ENCODE data around the gene CRYBA4. TPM values are rescaled to one million over a fixed set of nuclear protein-coding genes. Genes with fewer than 3 reads are reported as not detected.

CRYBA4 gene
- total RNA-seq: not detected in 2 replicates

DNA sequence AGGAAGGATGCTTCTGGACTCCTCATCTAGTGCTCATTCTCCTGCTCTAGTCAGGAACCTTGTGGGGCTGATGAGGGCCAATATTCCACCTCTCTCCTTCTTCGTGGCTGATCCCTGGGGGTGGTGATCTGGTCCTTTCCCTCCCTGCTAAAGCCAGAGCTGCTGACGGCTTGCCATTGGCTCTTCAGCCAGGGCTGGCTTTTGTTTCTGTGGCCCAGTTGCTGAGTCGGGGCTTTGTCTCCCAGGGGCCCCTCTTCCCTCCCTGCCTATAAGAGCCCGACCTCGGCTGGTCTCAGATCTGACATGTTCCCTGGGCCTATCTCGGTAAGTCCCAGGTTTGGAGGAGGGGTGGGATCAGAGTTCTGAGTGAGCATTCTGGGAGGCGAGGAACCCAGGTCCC lies at the start of gene CRYBA4:
Gene CRYBA4 (plus strand): TSS at position 301 of the 400 bp plus-strand sequence. CDS start 634 bp downstream, outside the sequence.
- DNase-seq (ENCODE audit: low read depth): no peak

DNA sequence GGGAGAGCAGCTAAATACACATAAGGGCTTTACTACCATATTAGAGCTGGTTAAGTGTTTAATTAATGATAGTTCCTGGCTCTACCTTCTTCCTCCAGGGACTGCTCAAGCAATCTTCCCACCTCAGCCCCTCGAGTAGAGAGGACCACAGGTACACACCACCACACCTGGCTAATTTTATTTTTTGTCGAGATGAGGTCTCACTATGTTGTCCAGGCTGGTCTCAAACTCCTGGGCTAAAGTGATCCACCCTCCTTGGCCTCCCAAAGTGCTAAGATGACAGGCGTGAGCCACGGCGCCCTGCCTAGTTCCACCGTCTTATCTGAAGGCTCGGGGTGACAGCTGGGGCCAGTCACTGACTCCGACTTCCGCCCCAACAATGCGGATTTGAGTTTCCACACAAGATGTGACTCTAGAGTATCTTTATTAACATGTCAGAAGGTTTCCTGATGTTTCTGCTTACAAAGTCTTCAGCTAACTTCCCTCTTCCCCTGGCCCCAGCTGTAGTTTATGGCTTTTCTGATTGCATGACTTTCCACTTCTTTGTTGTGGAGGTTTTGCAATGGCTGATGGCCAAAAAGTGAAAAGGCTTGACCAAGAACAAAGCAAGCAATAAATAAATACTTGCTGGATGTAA lies 48.6 kb upstream of the CRYBA4 start:
- DNase-seq (ENCODE audit: low read depth): peak; percentile 55

DNA sequence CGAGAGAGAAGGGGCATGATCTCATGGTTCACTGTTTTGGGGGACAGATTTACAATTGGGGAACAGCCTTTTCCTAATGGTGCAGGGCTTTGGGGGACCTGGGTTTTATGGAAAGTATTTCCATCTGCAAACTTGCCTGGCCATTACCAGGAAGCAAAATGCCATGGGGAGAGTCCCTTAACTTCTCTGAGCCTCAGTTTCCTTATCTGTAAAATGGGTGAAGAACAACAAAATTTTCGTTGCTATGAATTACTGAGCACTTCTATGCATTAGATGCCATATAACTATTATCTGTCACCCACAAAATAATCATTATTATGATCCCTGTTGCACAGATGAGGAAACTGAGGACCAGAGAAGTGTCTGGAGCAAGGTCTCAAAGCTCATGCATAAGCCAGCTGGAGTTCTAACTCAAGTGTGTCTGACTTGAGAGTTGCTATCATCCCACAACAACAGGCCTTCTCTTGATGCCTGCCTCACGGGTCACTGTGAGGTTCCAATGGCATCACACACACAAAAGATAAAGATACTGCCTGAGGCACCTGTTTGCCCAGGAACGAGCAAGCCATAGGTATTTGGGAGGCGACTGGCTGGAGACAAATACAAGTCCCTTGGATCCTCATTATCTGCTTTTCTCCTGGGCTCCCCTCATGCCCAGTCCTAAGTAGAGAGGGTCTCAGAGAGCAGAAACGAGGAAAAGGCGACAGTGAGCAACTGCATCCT lies 47.6 kb upstream of the CRYBA4 start:
- no peak for DNase-seq (ENCODE audit: low read depth)

DNA sequence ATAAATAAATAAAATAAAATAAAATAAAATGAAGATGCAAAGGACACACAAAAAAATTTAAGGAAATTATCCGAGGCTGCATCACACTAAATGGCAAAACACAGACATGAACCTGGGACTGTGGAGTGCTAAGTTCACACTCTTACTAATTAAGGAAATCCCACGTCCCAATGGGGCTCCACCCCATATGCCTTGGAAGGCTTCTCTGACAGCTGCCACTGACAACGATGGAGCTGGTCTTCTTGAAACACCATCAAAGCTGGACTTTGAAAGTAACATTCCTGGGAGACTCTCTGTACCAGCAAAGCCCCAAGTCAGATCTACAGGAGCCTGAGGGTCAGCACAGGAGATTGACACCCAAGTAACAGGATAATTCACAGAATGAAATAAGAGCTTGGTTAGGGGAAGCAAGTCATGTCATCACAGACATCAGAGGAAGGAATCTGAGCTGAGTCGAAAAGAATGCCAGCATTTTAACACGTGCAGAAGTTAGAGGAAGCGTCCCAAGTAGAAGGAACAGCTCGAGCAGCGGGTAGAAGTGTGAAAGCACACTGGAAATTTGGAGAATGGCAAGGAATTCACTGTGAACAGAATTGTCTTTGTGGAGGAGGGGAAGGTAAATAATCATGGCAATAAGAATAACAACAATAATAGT lies 45.6 kb upstream of the CRYBA4 start:
- DNase-seq (ENCODE audit: low read depth): no peak

DNA sequence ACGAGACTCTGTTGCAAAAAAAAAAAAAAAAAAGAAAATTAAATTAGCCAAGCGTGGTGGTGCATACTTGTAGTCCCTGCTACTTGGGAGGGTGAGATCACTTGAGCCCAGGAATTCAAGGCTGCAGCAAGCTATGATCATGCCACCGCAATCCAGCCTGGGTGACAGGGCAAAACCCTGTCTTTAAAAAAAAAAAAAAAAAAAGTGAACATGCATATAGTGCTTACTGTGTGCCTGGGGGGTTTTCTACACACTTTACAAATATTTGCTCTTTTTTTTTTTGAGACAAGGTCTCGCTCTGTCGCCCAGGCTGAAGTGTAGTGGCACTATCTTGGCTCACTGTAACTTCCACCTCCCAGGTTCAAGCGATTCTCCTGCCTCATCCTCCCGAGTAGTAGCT lies 44.7 kb upstream of the CRYBA4 start:
- DNase-seq (ENCODE audit: low read depth): no peak

DNA sequence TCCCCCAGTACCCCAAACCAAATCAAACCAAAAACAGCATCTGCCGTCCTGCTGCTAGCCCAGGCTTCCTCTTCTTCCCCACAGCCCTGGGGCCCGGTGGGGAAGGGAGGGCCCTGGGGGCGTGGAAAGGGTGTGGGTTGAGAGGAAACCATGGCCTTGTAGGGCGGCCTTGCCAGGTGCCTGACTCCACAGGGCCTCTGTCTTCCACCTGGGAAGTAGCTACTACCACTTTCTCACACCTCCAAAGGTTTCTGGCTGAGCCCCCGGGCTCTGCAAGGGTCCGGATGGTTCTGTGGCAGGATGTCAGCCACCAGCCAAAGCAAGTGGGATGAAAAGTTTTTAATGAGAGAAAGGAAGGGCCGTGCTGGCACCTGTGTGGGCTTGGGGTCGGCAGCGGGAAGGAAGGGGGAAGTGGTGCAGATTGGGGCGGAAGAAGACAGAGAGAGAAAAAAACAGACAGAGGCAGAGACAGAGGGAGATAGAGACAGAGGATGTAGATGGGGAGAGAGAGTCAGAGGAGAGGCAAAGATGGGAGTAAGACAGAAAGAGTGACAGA lies 42.4 kb upstream of the CRYBA4 start:
- no peak for DNase-seq (ENCODE audit: low read depth)

DNA sequence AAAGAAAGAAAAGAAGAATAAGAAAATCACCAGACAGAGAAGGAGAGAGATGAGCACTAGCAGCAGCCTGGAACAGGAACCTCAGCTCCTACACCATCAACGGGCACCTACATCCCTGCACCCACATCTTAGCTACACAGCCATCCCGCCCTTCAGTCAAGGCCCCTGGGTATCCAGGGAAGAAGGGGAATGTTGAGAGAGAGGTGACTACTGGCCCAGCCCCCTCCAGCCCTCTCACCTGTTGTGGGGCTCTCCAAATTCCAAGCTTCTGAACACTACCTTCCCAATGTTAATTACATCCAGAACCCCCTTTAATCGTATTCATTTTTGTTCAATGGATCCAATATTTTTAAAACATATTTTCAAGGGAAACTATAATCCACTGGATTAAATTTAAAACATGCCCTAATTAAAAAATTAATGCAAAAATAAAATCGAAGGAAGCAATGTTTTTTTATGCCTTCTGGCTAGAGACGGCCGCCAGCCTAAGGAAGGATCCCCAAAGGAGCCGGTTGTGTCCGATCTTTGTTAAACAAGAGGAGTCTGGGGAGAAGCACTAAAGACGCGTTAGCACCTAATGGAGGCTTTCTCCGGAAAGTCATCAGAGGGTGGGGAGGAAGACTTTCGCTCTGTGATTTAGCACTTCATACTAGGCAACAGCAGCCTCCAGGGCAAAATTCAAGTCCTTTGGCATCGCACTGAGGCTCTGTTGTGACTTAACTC lies 41.4 kb upstream of the CRYBA4 start:
- no peak for DNase-seq (ENCODE audit: low read depth)

DNA sequence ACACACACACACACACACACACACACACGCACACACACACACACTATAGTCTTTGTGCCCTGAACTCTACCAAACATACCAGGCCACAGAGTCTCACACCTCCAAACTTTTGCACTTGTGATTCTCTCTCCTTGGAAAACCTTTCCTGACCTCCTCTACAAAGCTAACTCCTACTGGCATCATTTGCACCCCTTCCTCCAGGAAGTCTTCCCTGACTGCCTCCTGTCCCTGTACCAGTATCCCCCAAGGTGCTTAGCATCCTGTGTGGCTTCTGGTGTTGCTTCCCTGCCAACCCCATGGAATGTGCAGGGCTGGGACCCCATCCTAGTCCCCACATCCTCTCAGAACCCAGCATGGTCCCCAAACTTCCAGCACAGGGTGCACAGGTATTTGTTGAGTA lies 40.7 kb upstream of the CRYBA4 start:
- no peak for DNase-seq (ENCODE audit: low read depth)

DNA sequence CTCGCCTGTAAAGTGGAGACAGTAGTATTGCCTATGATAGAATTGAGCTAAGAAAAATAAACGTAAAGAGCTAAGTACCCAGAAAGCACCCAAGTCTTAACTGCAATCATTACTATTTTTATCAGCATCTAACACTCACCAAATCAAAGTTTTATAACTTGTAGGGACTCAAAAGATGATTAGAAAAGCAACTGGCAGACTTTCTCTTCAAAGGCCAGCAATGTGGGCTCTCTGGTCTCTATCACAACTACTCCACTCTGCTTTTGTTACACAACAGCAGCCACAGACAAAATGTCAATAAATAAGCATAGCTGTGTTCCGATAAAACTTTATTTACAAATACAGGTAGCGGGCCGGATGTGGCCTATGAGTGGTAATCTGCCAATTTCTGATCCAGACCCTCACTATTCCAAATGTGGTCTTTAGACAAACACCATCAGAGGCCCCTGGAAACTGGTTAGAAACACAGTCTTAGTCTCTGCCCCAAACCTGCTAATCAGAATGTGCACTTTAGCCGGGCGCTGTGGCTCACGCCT lies 40.1 kb upstream of the CRYBA4 start:
- no peak for DNase-seq (ENCODE audit: low read depth)

DNA sequence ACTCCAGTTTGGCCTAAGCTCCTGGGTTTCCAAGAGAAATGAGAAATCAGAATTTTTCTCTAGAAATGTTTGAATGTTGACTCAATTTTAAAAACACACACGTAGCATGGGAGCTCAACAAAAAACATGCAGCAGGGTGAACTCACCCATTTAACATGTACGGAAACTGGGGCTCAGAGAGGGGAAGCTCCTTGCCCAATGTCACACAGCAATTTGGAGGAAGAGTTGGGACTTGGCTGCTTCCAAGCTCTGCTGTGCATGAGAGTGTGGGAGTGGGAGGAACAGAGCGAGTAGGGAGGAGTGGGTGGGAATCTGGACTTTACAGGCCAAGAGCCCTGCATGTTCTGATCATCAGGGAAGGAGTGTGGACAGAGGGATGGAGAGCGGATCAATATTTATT lies 37.8 kb upstream of the CRYBA4 start:
- DNase-seq (ENCODE audit: low read depth): no peak

DNA sequence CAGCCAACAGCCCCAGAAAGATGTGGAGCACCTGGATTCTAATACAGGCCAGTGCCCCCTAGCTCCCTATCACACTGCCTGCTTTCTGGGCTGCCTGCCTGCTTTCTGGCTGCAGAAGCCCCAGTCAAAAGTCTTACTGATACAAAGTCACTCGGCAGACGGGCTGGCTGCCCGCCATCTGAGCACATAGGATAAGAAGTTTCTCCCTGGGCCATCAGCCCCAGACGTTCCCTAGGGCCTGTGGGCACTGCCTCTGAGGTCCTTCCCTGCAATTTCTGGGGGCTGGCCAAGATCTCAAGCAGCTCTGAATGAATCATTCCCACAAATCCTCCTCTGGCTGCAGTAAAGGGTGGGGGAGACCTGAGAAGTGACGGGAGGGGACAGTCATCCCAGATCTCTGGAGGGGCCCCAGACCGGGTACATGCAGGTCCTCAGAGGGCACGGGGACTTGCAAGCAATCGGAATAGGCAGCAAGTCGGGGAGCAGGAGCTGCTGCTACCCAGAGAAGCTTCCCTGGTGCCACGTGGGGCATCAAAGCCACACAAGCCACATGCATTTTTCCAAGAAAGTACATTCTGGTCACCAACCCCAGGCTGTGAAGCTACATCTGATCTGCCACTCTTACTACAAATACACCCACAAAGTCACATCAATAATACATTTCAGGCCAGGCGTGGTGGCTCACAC lies 36.5 kb upstream of the CRYBA4 start:
- peak; percentile 72 for DNase-seq (ENCODE audit: low read depth)

DNA sequence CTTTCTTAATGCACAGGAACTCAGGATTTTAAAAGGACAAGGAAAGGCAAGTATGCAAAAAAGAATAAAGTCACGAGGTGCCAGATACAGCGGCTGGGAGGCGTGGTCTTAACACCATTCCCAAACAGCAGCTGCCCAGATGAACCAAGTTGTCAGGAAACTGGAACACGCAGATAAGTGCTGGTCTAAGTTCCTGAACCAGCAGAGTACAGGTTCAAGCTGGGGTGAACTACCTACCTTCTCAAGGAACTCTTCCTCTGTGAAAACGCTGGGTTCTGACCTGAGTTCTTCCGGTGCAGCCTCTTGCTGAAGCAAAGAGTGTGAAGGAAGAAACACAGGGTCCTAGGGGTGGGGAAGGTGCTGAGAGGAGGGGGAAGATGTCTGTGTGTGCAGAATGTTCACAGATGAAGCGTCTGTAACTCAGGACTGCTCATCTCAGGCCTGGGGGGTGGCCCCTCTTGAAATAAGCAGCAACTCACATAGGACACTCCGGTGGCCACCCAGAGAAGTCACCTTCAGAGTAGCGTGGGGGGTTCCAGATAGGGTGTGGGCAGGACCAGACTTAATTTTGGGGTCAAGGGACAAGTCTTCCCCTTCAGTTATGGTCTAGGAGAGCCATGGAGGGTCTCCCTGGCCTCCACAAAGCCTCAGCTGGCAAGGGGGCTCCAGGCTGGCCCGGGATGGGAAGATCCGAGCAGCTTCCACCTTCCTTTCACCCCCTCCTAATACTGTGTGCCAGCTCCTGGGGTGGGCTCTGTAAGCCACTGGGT lies 35.0 kb upstream of the CRYBA4 start:
- no peak for DNase-seq (ENCODE audit: low read depth)

DNA sequence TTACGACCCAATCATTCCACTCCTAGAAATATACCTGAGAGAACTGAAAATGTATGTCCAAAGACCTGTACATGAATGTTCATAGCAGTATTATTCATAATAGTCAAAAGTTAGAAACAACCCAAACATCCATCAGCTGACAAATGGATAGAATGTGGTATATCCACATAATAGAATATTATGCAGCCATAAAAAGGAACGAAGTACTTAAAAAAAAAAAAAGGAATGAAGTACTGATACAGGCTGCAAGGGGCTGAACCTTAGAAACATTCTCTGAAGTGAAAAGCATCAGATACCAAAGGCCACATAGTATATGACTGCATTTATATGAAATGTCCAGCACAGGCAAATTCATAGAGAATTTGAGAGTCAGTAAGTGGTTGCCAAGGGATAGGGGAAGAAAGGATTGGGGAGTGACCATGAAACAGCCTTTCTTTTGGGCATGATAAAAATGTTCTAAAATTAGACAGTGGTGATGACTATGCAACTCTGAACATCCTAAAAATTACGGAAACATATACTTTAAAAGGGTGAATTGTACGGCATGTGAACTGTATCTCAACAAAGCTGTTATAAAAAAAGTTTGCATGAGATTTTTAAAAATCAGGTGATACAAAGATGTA lies 33.7 kb upstream of the CRYBA4 start:
- DNase-seq (ENCODE audit: low read depth): no peak

DNA sequence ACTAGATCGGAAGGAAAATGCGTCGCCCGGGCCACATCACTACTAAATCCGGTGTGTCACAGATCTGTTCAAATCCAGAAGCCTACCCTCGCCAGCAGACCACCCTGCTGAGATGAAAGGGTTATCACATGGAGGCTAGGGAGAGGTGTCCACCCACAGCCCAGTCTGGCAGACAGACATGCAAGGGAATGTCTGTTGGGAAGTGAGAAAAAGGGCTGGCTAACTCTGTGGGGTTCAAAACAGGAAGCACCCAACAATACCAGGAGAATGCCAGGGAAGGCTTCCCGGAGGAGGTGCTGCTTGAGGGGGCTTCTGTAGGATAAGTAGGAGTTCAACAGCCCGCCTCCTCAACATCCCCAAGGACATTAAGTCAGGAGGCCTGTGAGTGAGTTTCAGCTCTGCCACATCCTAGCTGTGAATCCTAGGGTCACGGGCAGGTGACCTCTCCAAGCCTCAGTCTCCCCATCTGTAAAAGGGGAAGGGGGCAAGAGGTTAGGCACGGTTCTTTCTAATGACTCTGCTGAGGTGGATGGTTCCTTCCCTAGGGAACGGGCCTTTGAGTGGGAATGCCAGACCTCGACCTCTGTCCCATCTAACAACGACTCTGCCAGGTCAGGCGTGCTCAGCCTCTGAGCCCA lies 32.9 kb upstream of the CRYBA4 start:
- no peak for DNase-seq (ENCODE audit: low read depth)

DNA sequence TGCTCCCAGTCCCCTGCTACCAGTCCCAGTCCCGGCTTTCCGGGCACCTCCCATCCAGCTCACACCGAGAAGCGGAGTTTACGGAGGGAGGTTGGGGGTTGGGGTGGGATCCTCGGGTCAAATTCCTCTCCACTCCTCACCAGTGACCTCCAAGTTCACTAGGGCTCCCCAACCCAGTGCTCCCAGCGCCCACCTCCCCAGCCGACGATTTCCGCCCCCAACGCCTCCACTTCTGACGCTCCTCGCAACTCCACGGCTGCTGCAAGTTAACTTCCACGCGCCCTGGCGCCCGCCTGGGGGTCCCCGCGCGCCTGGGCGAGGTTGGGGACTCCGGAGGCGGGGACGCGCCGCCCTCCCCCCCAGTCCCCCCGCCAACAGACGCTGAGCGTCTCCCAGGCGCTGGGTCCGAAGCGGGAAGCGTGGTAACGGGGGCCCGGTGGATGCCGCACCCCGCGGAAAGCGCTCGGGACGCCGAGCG lies 32.4 kb upstream of the CRYBA4 start:
- DNase-seq (ENCODE audit: low read depth): no peak

DNA sequence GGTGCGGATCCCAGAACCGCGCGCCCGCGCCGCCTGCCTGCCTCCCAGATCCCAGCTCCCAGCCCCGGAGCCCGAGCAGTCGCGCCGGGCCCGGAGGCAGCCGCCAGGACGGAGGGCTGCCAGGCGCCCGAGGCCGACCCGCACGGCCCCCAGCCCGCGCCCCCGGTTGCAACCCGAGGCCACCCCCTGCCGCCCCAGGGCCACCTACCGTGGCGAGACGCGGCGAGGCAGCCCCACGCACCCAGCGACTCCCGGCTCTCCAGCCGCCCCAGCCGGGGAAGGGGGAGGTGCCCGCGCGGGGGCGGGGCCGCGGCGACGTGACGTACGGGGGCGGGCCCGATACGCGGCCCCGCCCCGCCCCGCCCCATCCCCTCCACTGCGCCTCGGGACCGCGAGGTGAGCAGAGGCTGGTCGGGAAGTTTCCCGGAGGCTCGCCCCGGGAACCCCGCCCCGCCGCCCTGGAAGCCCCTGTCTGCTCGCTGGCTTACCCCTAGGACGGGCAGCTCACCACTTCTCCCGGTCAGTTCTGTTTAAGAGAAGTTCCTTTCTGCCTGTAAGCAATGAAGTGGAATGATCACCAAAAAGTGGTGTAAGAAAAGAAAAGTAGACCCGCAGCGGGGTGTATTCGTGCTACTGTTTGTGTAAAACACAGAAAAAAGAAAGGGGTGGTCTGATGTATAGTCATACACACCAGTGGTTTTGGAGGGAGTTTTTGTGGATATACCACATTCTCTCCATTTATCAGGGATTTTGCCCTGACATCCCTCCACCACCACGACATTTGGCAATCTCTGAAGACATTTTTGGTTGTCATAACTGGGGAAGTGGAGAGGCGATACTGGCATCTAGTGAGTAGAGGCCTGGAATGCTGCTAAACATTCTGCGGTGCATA lies 31.7 kb upstream of the CRYBA4 start, which contains the start of gene TPST2:
Gene TPST2 (minus strand): TSS at position 288 of the 892 bp plus-strand sequence. CDS start 48,502 bp downstream, outside the sequence.
- DNase-seq (ENCODE audit: low read depth): peak; percentile 31

DNA sequence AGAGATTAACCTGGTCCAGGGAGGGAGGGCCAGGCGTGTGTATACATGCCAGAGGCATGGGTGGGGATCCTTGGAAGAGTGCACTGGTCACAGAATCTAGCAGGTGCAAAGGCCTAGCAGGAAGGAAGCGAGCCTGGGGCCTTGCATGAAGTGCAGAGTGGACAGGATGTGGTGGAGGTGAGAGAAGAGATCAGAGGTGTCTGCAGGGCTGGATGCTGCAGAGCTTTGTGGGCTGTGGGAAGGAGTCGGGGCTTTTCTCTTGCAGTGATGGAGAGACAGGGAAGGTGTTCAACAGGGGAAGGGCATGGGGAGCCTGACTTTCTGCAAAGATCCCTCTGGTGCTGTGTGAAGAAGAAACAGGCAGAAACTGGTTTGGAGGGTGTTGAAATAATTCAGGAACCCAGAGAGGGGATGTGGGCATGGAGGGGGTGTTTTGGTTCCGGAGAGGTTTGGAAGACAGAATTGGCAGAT lies 29.3 kb upstream of the CRYBA4 start:
- DNase-seq (ENCODE audit: low read depth): no peak

DNA sequence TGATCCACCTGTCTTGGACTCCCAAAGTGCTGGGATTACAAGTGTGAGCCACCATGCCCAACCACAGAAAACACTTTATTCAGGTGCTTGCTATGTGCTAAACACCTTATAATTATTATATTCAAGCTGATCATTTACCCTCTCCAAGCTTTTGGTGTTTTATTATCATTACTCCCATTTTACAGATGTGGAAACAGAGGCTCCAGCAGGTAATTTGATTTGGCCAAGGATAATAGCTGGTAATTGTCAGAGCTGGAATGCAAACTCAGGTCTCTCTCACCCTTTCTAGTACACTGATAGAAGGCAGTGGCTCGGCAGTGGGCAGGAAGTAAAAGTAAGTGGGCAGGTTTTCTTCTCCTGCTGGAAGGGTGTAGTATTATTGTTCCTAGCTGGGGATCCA lies 28.0 kb upstream of the CRYBA4 start:
- DNase-seq (ENCODE audit: low read depth): no peak
